Measurements from ENCODE around the gene BCDIN3D. TPM values are rescaled to one million over a fixed set of nuclear protein-coding genes. Genes with fewer than 3 reads are reported as not detected.

Gene BCDIN3D
- total RNA-seq, 1 experiment from 2014 or later: 1.6 TPM

GRCh38 chr12:49797449-49797776, 45.5 kb downstream of the BCDIN3D start:
- no peaks in the 10 kb centered on the region for H3K4me1 Mint-ChIP-seq
- CTCF ChIA-PET: interaction anchor here (1.0 to 1.5 kb wide), 2 partner anchors 31 to 170 kb away, joined by 3 to 5 read pairs; partner anchors contain the start of gene NCKAP5L
- H3K4me3 Mint-ChIP-seq: no peak overlapping the region
- POLR2A ChIA-PET: no interaction called here
- peaks cover 9% of the 10 kb centered on the region for H3K36me3 Mint-ChIP-seq
- H3K9me3 Mint-ChIP-seq: no peaks in the 10 kb centered on the region
- no peak overlapping the region for H3K27ac Mint-ChIP-seq
- TF ChIP-seq ZNF671 (CRISPR knock-in tag; IDR thresholded peaks at IDR 0.05) (no peak), OVOL2 (CRISPR knock-in tag; IDR thresholded peaks at IDR 0.05; ENCODE audit: borderline replicate concordance) (no peak), FOXP1 (CRISPR knock-in tag; IDR thresholded peaks at IDR 0.05; ENCODE audit: borderline replicate concordance) (no peak), NR1H2 (CRISPR knock-in tag; IDR thresholded peaks at IDR 0.05) (no peak), ETV6 (CRISPR knock-in tag; IDR thresholded peaks at IDR 0.05) (no peak), GRHL2 (CRISPR knock-in tag; IDR thresholded peaks at IDR 0.05; ENCODE audit: insufficient replicate concordance, severe bottlenecking) (no peak), ARID4B (CRISPR knock-in tag; IDR thresholded peaks at IDR 0.05; ENCODE audit: borderline replicate concordance) (no peak)
- no peak for ATAC-seq
- no peak for DNase-seq (ENCODE audit: low spot score)
- H3K27me3 Mint-ChIP-seq (ENCODE audit: low read depth): no peaks in the 10 kb centered on the region

- TF ChIP-seq ZNF232 (CRISPR knock-in tag; IDR thresholded peaks at IDR 0.05) (no peak), CREM (CRISPR knock-in tag; IDR thresholded peaks at IDR 0.05) (no peak), IRF2 (CRISPR knock-in tag; IDR thresholded peaks at IDR 0.05; ENCODE audit: borderline replicate concordance, low read depth) (no peak)
- ChIA-PET POLR2A (interaction anchor here (0.6 kb wide), 1 partner anchor 32 kb away, joined by 3 read pairs; the partner anchor contains the start of gene NCKAP5L), CTCF (interaction anchor here (1.0 to 1.5 kb wide), 4 partner anchors 11 to 170 kb away, joined by 3 to 5 read pairs (median 3); partner anchors contain the start of gene NCKAP5L)
- ATAC-seq (no peak), DNase-seq (ENCODE audit: low spot score) (no peak)
- Mint-ChIP-seq H3K4me3 (no peak overlapping the region), H3K27ac (no peak overlapping the region), H3K36me3 (peaks cover 9% of the 10 kb centered on the region), H3K4me1 (no peaks in the 10 kb centered on the region), H3K9me3 (no peaks in the 10 kb centered on the region), H3K27me3 (ENCODE audit: low read depth) (no peaks in the 10 kb centered on the region)
These were observed 46.1 kb downstream of the BCDIN3D start for GRCh38 chr12:49796606-49797448.

- no peak overlapping the region for H3K27ac Mint-ChIP-seq
- CTCF ChIA-PET: interaction anchor here (0.5 to 1.5 kb wide), 4 partner anchors 10 to 255 kb away, joined by 3 to 5 read pairs (median 3); no protein-coding TSS in a partner anchor
- H3K4me1 Mint-ChIP-seq: peaks cover under 1% of the 10 kb centered on the region; the same call in 1 of the 2 replicates
- no peak for DNase-seq (ENCODE audit: low spot score)
- H3K4me3 Mint-ChIP-seq: no peak overlapping the region
- no peaks in the 10 kb centered on the region for H3K9me3 Mint-ChIP-seq
- POLR2A ChIA-PET: interaction anchor here (0.6 to 1.9 kb wide), 2 partner anchors 12 to 32 kb away, joined by 3 to 5 read pairs; partner anchors contain the start of gene NCKAP5L
- H3K36me3 Mint-ChIP-seq: peaks cover 6% of the 10 kb centered on the region
- no peak for ATAC-seq
- H3K27me3 Mint-ChIP-seq (ENCODE audit: low read depth): no peaks in the 10 kb centered on the region
- no peak for TF ChIP-seq PRDM15 (CRISPR knock-in tag; IDR thresholded peaks at IDR 0.05)
- no peak for TF ChIP-seq HMGA2 (CRISPR knock-in tag; IDR thresholded peaks at IDR 0.05)
- TF ChIP-seq ATF2 (CRISPR knock-in tag; IDR thresholded peaks at IDR 0.05; ENCODE audit: borderline replicate concordance, low read depth): no peak
- TF ChIP-seq ZNF416 (CRISPR knock-in tag; IDR thresholded peaks at IDR 0.05): no peak
- TF ChIP-seq ZMAT4 (CRISPR knock-in tag; IDR thresholded peaks at IDR 0.05): no peak
- no peak for TF ChIP-seq ZNF425 (CRISPR knock-in tag; conservative IDR thresholded peaks at IDR 0.05)
These were observed 46.8 kb downstream of the BCDIN3D start for GRCh38 chr12:49796155-49796554.

All from WTC11 (cell line).